ENCODE results near the gene RBPMS2. TPM values are rescaled to one million over a fixed set of nuclear protein-coding genes. Genes with fewer than 3 reads are reported as not detected.

Gene RBPMS2
- polyA plus RNA-seq, 1 of the 3 experiments (the other 2 are of a cell fraction): 6.5 TPM

DNA sequence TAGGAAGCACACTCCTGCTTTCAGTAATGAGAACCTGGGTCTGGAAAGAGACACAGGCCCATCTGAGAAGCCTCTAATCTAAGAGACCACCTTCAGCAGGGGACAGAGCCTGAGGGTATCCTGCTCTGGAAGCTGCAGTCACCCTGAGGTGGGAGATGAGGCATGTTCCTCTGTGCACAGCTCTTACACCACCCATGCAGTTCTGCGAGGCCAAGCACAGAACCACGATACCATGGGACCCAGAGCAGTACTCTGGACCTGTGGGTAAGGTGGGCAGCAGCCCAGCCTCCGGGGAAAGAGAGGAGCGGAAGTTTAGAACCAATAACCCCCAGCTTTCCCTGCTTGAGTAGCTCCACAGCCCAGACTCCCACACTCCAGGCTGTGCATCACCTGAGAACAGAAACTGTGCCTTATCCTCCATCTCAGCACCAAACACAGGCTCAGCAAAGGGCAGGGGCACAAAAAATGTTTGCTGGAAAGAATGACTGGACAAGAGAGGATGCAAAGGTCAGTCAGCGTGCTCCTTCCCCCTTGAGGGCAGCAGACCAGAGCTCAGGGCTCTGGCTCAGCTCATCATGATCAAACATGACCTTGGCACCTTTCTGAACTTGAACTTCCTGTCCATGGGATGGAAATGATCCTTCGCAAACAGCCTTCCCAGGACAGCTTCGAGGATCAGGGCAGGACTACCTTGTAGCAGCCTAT lies 43.1 kb downstream of the RBPMS2 start:
- 85% methylated on average over 7 of the region's 7 CpGs for WGBS (ENCODE audit: low lambda C conversion rate)
- Histone ChIP-seq H3K27ac (ENCODE audit: low read depth in 2 of 2, low read length in 1 of 2) (no peak overlapping the region), H3K36me3 (replicated peaks in 1 of 2; ENCODE audit: control insufficient read depth in 1 of 2, insufficient read depth in 2 of 2, low read length in 1 of 2) (no peaks in the 10 kb centered on the region), H3K4me1 (ENCODE audit: control insufficient read depth in 1 of 2, insufficient read depth in 2 of 2, low read depth in 1 of 2, low read length in 1 of 2) (peaks cover 0 to 7% of the 10 kb centered on the region in 2 experiments; a peak in 1 of 4 replicates), H2AFZ (ENCODE audit: low read depth) (no peak overlapping the region), H3K9ac (no peak overlapping the region), H3K4me2 (no peak overlapping the region), H3K9me2 (no peaks in the 10 kb centered on the region), H3K27me3 (ENCODE audit: insufficient read depth) (no peaks in the 10 kb centered on the region), H3K79me2 (ENCODE audit: insufficient read depth) (no peaks in the 10 kb centered on the region), H3F3A (replicated peaks; ENCODE audit: insufficient read depth) (no peaks in the 10 kb centered on the region), H3K9me3 (no peaks in the 10 kb centered on the region), H3K4me3 (ENCODE audit: low read depth in 2 of 2, low read length in 1 of 2) (no peak overlapping the region), H4K20me1 (ENCODE audit: insufficient read depth) (no peaks in the 10 kb centered on the region)
- TF ChIP-seq GATA2 (CRISPR knock-in tag; IDR thresholded peaks at IDR 0.05) (no peak), MXI1 (IDR thresholded peaks at IDR 0.05; ENCODE audit: low read depth, low read length) (no peak), ZBTB33 (IDR thresholded peaks at IDR 0.05; ENCODE audit: borderline replicate concordance, low read depth) (no peak), NFIC (IDR thresholded peaks at IDR 0.05; ENCODE audit: borderline replicate concordance) (no peak), FOXJ3 (CRISPR knock-in tag; IDR thresholded peaks at IDR 0.05) (no peak), RAD21 (IDR thresholded peaks at IDR 0.05; ENCODE audit: low read length) (no peak), USF2 (IDR thresholded peaks at IDR 0.05; ENCODE audit: borderline replicate concordance, low read depth, low read length) (no peak), MEF2A (IDR thresholded peaks at IDR 0.05; ENCODE audit: borderline replicate concordance, low read depth) (no peak), SIN3A (IDR thresholded peaks at IDR 0.05; ENCODE audit: borderline replicate concordance, low read depth, low read length) (no peak), ELF1 (IDR thresholded peaks at IDR 0.05) (no peak), TAF1 (IDR thresholded peaks at IDR 0.05; ENCODE audit: borderline replicate concordance, low read depth, low read length) (no peak), FOSL2 (IDR thresholded peaks at IDR 0.05; ENCODE audit: borderline replicate concordance, low read depth) (no peak), CHD2 (IDR thresholded peaks at IDR 0.05; ENCODE audit: low read length, partially characterized antibody) (no peak), RFX5 (IDR thresholded peaks at IDR 0.05; ENCODE audit: low read length) (no peak)
- TF ChIP-seq, protein P1, sequence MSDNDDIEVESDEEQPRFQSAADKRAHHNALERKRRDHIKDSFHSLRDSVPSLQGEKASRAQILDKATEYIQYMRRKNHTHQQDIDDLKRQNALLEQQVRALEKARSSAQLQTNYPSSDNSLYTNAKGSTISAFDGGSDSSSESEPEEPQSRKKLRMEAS (IDR thresholded peaks at IDR 0.05; ENCODE audit: low read depth): no peak
- ChIA-PET POLR2A (interaction anchor here (0.6 to 1.6 kb wide), 4 partner anchors 33 to 81 kb away, joined by 3 to 5 read pairs (median 4); no protein-coding TSS in a partner anchor), CTCF (interaction anchor here (0.7 to 10.9 kb wide), 18 partner anchors 9 to 516 kb away, joined by 3 to 513 read pairs (median 7); no protein-coding TSS in a partner anchor)
- DNase-seq: peak; percentile 23
